Suprapubic skin (tissue), 3 donors: ENCODE measurements around the gene IGSF23.

Experiments
- POLR2A ChIP-seq, 2 donors: fragments of 450-650 bp; IDR thresholded peaks; one replicate each; pipeline ENCODE4 v1.6.1; 2017; ENCODE audit warnings: antibody characterized with exemption in 2 of 2, mild to moderate bottlenecking in 2 of 2, moderate library complexity in 2 of 2
- TF ChIP-seq, protein P1 (sequence below), 2 donors: fragments of 200-600 bp in 1 of 2; fragments of 450-650 bp in 1 of 2; sonication (generic) in 1 of 2; IDR thresholded peaks; one replicate each; pipeline ENCODE4 v1.5.1; 2016 to 2019; ENCODE audit warnings: antibody characterized with exemption in 2 of 2, mild to moderate bottlenecking in 1 of 2, moderate library complexity in 1 of 2

DNA sequence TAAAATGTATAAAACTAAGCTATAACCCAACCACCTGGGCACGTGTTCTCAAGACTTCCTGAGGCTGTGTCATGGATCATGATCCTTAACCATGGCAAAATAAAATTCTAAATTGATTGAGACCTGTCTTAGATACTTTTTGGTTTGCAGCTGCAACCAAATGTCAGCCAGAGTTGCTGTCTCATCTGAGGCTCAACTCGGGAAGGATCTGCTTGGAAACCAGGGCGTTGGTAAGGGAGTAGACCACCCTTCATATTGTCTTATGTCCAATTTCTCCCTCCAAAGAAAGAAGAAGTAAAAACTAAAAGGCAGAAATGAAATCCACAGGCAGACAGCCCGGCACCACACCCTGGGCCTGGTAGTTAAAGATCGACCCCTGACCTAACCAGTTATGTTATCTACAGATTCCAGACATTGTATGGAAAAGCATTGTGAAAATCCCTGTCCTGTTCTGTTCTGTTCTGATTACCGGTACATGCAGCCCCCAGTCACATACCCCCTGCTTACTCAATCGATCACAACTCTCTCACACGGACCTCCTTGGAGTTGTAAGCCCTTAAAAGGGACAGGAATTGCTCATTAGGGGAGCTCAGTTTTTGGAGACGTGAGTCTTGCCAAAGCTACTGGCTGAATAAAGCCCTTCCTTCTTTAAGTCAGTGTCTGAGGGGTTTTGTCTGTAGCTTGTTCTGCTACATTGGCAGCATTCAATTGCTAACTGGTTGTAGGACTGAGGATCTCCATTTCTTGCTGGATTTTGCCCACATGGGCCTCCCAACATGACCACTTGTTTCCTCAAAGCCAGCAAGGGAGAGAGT, 22.9 kb upstream of the IGSF23 start:
- TF ChIP-seq, protein P1, sequence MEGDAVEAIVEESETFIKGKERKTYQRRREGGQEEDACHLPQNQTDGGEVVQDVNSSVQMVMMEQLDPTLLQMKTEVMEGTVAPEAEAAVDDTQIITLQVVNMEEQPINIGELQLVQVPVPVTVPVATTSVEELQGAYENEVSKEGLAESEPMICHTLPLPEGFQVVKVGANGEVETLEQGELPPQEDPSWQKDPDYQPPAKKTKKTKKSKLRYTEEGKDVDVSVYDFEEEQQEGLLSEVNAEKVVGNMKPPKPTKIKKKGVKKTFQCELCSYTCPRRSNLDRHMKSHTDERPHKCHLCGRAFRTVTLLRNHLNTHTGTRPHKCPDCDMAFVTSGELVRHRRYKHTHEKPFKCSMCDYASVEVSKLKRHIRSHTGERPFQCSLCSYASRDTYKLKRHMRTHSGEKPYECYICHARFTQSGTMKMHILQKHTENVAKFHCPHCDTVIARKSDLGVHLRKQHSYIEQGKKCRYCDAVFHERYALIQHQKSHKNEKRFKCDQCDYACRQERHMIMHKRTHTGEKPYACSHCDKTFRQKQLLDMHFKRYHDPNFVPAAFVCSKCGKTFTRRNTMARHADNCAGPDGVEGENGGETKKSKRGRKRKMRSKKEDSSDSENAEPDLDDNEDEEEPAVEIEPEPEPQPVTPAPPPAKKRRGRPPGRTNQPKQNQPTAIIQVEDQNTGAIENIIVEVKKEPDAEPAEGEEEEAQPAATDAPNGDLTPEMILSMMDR (IDR thresholded peaks at IDR 0.05) = no peak
- TF ChIP-seq POLR2A (IDR thresholded peaks at IDR 0.05) = no peak
